Activated CD4-positive, alpha-beta memory T cell treated with anti-CD3 and anti-CD28 coated beads for 36 hours (primary cell): ENCODE data around the gene POLR2J3. TPM values are rescaled to one million over a fixed set of nuclear protein-coding genes. Genes with fewer than 3 reads are reported as not detected.
"Not testable (repeated sequence)": the region's sequence is repeated elsewhere in the genome, so short reads cannot be mapped to it uniquely, and the experiment has no call there.

Experiments used
- CTCF ChIA-PET: fragments of 350-600 bp; sonication (Branson Sonifier 250); formaldehyde crosslinking; loops from one replicate; lab custom pipeline; 2021; ENCODE audit warnings: antibody characterized with exemption, inconsistent platforms; lab: Charles Lee
- POLR2A ChIA-PET: fragments of 350-600 bp; sonication (Branson Sonifier 250); formaldehyde crosslinking; loops from one replicate; lab custom pipeline; 2021; ENCODE audit warnings: antibody characterized with exemption; lab: Charles Lee
- DNase-seq: peaks from one replicate; pipeline ENCODE4 v3.0.0-alpha.2; 2020
- H3K27ac Mint-ChIP-seq: one replicate; pipeline ENCODE4 v1.8.0; 2021; ENCODE audit warnings: mixed read lengths
- H3K27me3 Mint-ChIP-seq: one replicate; pipeline ENCODE4 v1.8.0; 2021; ENCODE audit warnings: mixed read lengths
- H3K36me3 Mint-ChIP-seq: one replicate; pipeline ENCODE4 v1.8.0; 2021; ENCODE audit warnings: mixed read lengths
- H3K4me1 Mint-ChIP-seq: one replicate; pipeline ENCODE4 v1.8.0; 2021; ENCODE audit warnings: low read depth, mixed read lengths
- H3K4me3 Mint-ChIP-seq: one replicate; pipeline ENCODE4 v1.8.0; 2021; ENCODE audit warnings: mild to moderate bottlenecking, mixed read lengths
- H3K9me3 Mint-ChIP-seq: one replicate; pipeline ENCODE4 v1.8.0; 2021; ENCODE audit warnings: mixed read lengths
- intact Hi-C: fragments of 100-400 bp; cut with micrococcal nuclease; formaldehyde crosslinking; loops from one replicate; pipeline ENCODE4 v1.15.1; 2023
- total RNA-seq, 2 experiments: library from RNA; stranded (reverse); gene quantifications; one replicate each; pipeline ENCODE4 v1.2.3, GENCODE V29; 2021

POLR2J3 gene
- total RNA-seq, 2 experiments from 2014 or later = 16.6 to 19.2 TPM

- H3K27me3 Mint-ChIP-seq, DNase-seq, H3K27ac Mint-ChIP-seq, H3K9me3 Mint-ChIP-seq, POLR2A ChIA-PET, H3K4me3 Mint-ChIP-seq, CTCF ChIA-PET, H3K4me1 Mint-ChIP-seq, intact Hi-C loops, H3K36me3 Mint-ChIP-seq: not testable (repeated sequence)
Observed at GRCh38 chr7:102606848-102607247, 34.5 kb upstream of the POLR2J3 start.

GRCh38 chr7:102604431-102605145 is 32.2 kb upstream of the POLR2J3 start:
- H3K4me3 Mint-ChIP-seq, POLR2A ChIA-PET, H3K36me3 Mint-ChIP-seq, H3K27me3 Mint-ChIP-seq, H3K4me1 Mint-ChIP-seq, intact Hi-C loops, H3K9me3 Mint-ChIP-seq, CTCF ChIA-PET, DNase-seq, H3K27ac Mint-ChIP-seq: not testable (repeated sequence)

- H3K9me3 Mint-ChIP-seq, H3K27me3 Mint-ChIP-seq, H3K36me3 Mint-ChIP-seq, CTCF ChIA-PET, DNase-seq, H3K27ac Mint-ChIP-seq, POLR2A ChIA-PET, H3K4me1 Mint-ChIP-seq, H3K4me3 Mint-ChIP-seq, intact Hi-C loops: not testable (repeated sequence)
Observed at GRCh38 chr7:102602317-102602716, 29.9 kb upstream of the POLR2J3 start.

GRCh38 chr7:102599699-102600098 is 27.3 kb upstream of the POLR2J3 start:
- H3K9me3 Mint-ChIP-seq, H3K27ac Mint-ChIP-seq, CTCF ChIA-PET, H3K4me3 Mint-ChIP-seq, H3K27me3 Mint-ChIP-seq, intact Hi-C loops, DNase-seq, H3K4me1 Mint-ChIP-seq, POLR2A ChIA-PET, H3K36me3 Mint-ChIP-seq: not testable (repeated sequence)

GRCh38 chr7:102596036-102596435 is 23.7 kb upstream of the POLR2J3 start:
- H3K9me3 Mint-ChIP-seq, H3K4me1 Mint-ChIP-seq, H3K4me3 Mint-ChIP-seq, POLR2A ChIA-PET, H3K27ac Mint-ChIP-seq, intact Hi-C loops, CTCF ChIA-PET, H3K36me3 Mint-ChIP-seq, DNase-seq, H3K27me3 Mint-ChIP-seq: not testable (repeated sequence)

- intact Hi-C loops, H3K27ac Mint-ChIP-seq, DNase-seq: not testable (repeated sequence)
Observed at GRCh38 chr7:102593637-102594334, 21.4 kb upstream of the POLR2J3 start.

GRCh38 chr7:102592477-102593019 is 20.2 kb upstream of the POLR2J3 start:
- intact Hi-C loops, H3K27ac Mint-ChIP-seq, CTCF ChIA-PET, POLR2A ChIA-PET, H3K9me3 Mint-ChIP-seq, H3K36me3 Mint-ChIP-seq, H3K27me3 Mint-ChIP-seq, H3K4me3 Mint-ChIP-seq, H3K4me1 Mint-ChIP-seq: not testable (repeated sequence)
- peak; percentile 43 for DNase-seq

More at GRCh38 chr7:102593637-102594334, 21.4 kb upstream of the POLR2J3 start:
- H3K9me3 Mint-ChIP-seq, CTCF ChIA-PET, H3K36me3 Mint-ChIP-seq, H3K27me3 Mint-ChIP-seq, H3K4me3 Mint-ChIP-seq, POLR2A ChIA-PET, H3K4me1 Mint-ChIP-seq: not testable (repeated sequence)

GRCh38 chr7:102589857-102590256 is 17.5 kb upstream of the POLR2J3 start:
- H3K4me3 Mint-ChIP-seq, CTCF ChIA-PET, H3K27me3 Mint-ChIP-seq, H3K9me3 Mint-ChIP-seq, intact Hi-C loops, H3K36me3 Mint-ChIP-seq, POLR2A ChIA-PET, H3K4me1 Mint-ChIP-seq, DNase-seq, H3K27ac Mint-ChIP-seq: not testable (repeated sequence)

- intact Hi-C loops, H3K4me3 Mint-ChIP-seq, CTCF ChIA-PET, H3K27ac Mint-ChIP-seq, H3K4me1 Mint-ChIP-seq, H3K9me3 Mint-ChIP-seq, POLR2A ChIA-PET, DNase-seq, H3K27me3 Mint-ChIP-seq, H3K36me3 Mint-ChIP-seq: not testable (repeated sequence)
Observed at GRCh38 chr7:102583495-102583894, 11.1 kb upstream of the POLR2J3 start.

- not testable (repeated sequence) for H3K27me3 Mint-ChIP-seq, H3K36me3 Mint-ChIP-seq
Observed at GRCh38 chr7:102581722-102582121, 9.3 kb upstream of the POLR2J3 start.

GRCh38 chr7:102578486-102578885 is 6.1 kb upstream of the POLR2J3 start:
- DNase-seq, CTCF ChIA-PET, H3K27me3 Mint-ChIP-seq, H3K4me1 Mint-ChIP-seq, H3K9me3 Mint-ChIP-seq, H3K36me3 Mint-ChIP-seq, H3K4me3 Mint-ChIP-seq, POLR2A ChIA-PET, H3K27ac Mint-ChIP-seq, intact Hi-C loops: not testable (repeated sequence)

More at GRCh38 chr7:102581722-102582121, 9.3 kb upstream of the POLR2J3 start:
- intact Hi-C loops, POLR2A ChIA-PET, H3K9me3 Mint-ChIP-seq, H3K27ac Mint-ChIP-seq, H3K4me3 Mint-ChIP-seq, CTCF ChIA-PET, DNase-seq, H3K4me1 Mint-ChIP-seq: not testable (repeated sequence)

- H3K4me1 Mint-ChIP-seq, H3K27ac Mint-ChIP-seq: not testable (repeated sequence)
Observed at GRCh38 chr7:102577315-102578240, 5.2 kb upstream of the POLR2J3 start.

More at GRCh38 chr7:102577315-102578240, 5.2 kb upstream of the POLR2J3 start:
- DNase-seq, CTCF ChIA-PET, intact Hi-C loops, H3K9me3 Mint-ChIP-seq, H3K4me3 Mint-ChIP-seq, H3K27me3 Mint-ChIP-seq, POLR2A ChIA-PET, H3K36me3 Mint-ChIP-seq: not testable (repeated sequence)
